Measurements from ENCODE around the gene AHI1.

The AHI1 gene

DNA sequence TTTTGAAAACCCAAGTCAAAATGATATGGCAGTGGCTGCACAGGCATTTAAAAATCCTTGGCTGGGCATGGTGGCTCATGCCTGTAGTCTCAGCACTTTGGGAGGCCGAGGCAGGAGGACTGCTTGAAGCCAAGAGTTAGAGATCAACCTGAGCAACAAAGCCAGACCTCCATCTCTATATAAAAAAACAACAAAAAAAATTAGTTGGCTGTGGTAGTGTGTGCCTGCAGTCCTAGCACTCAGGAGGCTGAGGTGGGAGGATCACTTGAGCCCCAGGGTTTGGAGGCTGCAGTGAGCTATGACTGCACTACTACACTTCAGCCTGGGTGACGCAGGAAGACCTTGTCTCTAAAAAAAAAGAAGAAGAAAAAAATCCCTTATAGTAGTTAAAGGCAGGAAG, 173.6 kb downstream of the AHI1 start:
- no peak for DNase-seq

DNA sequence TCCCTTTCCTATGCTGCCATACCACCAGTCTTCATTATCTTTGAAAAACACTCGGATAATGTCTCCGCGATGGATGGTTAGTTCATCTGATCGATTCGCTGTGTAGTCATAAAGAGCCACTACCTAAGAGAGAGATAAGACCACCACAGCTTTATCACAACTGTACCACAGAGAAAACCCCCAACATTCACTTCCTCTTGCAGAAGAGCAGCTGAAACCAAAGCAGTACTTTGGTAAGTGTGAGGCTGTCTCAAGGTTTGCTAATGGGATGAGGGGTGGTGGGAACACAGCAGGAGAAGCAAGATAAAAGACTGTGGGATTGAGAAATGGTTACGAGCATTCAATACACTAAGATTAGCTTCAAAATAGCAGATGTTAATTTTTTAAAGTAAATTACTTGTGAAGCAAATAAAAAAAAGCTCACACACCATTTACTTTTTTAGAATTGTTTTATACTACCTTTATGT, 174.3 kb downstream of the AHI1 start:
- DNase-seq = no peak

DNA sequence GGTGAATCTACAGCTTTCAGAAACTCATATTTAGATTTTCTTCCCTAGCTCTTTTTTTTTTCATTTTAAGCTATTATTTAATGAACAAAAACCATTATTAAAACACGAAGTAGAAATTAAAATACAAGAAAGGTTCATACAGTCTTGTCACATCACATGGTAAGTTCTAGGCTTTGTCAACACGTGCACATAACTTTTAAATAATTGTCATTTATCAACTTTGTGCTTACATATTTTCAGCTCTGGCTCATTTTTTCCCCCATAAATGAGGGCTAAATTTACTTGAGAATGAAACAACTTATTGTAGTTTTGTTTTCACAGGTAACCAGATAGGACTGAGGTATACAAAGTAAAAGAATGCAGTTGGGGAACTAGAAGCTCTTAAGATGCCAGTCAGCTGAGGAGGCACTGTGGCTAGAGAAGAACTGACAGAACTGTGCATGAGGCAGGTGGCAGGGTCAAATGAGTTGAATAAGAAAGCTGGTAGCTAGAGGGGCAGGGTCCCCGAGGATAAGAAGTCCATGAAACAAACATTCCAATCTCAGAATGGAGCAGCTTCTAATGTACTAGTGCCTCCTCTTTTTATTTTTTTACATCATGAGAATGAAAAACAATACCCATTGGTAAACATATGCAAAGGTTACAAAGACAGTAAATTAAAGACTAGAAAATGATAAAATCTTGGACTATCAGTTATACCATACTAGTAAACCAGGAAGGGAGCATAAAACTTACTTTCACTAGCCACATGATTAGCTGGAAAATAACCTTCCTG, 174.9 kb downstream of the AHI1 start:
- no peak for DNase-seq

DNA sequence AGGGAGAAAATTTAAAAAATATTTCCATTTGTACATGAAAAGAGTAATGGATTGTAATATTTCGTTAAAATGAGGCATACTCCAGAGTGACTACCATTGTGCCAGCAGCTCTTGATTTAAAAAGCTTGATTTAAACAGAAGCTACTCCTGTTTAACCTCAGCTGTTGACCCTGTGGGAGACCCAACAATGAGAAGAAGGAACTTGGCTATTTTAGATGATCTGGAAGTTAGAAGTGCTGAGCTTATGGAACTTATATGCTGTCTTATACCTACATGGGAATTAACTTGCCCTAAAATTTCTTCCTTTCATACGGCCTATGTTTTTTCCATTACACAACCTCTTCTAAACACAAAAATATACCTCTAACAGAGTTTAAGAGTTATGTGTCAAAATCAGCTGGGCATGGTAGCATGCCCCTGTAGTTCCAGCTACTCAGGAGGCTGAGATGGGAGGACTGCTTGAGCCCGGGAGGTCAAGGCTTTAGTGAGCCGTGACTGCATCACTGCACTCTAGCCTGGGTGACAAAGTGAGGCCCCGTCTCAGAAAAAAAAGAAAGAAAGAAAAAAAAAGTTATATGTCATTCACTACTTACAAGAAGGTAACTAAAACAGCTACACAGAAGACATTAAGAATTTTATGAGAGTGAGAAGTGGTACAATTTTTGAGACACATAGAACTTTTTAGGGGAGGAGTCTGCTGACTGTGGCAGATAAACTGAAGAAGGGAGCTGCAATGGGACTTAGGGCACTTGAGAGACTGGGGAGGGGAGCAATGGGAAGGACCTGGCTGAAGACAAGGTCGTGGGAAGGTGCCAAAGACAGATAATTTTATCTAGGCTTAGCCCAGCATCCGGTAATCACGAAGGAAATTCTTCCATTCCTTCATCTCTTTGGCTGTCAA, 176.6 kb downstream of the AHI1 start:
- no peak for DNase-seq

DNA sequence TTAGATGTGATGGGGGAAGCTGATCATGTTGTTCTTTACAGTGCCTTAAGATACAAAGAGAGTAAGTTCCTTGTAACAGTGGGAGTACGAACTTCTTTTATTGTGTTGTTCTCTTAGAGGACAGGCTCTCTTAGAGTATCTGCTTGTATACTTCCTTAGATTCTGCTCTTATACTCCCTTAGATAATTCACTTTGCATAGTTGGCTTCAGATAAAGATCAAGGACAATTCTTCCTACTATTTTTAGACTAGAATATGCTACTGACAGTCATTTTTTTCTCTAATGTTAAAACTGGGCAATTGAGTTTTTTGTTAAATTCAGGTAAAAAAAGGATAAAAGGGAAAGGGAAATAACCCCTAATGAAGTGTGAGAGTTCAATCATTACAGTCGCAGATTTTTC, 177.7 kb downstream of the AHI1 start:
- DNase-seq = no peak

DNA sequence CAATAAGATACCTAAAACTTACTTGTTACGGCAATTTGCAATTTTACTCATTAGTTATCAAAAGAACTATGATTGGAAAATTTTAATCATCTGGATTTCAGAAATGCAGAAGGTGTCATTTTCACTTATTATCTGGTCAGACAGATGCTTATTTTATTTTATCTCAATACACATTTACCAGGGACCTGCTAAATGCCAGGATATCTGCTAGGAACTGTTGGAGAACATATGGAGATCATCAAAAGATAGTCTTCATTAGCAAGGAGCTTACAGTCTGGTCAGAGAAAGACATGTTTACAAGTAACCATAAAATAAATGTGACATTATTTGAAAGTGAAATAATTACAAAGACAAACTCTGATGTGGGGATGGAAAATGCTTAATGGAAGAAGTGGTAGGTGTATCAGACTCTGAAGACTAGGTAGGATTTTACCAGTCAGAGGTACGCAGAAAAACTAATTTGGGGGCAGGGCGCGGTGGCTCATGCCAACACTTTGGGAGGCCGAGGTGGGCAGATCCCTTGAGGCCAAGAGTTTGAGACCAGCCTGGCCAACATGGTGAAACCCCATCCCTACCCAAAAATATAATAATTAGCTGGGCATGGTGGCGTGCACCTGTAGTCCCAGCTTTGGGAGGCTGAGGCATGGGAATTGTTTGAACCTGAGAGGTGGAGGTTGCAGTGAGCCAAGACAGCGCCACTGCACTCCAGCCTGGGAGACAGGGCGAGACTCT, 178.6 kb downstream of the AHI1 start:
- DNase-seq = no peak

DNA sequence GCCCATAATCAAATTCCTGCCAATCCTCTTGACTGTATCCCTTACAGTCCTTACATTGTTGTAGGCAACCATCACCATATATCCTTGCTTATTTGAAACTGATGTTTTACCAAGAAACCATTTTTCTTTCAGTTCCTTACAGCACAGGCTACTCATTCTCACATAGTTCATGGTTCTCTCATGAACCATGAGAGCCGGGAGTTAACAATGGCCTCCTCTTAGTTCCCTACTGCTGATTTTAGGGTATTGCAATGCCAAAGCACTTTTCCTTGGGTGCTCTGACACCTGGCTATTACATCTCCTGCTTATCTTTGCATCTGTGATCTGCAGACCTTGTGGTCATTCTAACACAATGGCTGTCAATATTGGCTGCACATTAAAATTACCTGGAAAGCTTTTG, 183.0 kb downstream of the AHI1 start:
- no peak for DNase-seq

DNA sequence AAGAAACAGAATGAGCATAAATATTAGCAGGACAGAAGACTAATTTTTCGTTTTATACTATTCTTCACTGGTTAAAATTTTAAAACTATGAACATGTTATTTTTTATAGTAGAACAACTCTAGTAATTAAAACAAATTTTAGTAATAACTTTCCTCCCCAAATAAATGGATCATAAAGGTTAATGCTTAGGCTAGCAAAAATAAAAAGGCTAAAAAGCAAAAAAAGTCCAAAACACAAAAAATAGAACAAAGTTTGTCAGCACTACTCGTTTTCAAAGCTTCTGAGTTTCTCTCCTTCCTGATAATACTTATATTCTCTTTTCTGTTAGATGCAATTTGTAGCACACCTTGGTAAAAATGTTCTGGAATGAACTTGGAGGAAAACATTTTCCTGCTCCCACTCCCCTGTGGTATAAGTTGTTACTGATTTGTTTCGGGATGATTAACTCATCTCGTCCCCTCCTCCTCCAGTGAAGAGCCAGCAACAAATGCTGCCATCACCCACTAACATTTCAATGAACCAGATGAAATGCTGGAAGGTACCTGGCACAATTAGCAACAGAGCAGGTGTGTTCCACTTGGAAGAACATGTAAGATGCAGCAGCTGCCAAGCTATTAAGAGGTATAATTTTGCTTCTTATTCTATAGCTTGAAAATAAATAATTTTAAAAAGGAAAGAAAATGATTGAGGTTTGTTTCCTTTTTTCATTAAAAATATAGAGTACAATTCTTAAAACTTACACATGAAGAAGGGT, 185.9 kb downstream of the AHI1 start:
- peak; percentile 54 for DNase-seq

DNA sequence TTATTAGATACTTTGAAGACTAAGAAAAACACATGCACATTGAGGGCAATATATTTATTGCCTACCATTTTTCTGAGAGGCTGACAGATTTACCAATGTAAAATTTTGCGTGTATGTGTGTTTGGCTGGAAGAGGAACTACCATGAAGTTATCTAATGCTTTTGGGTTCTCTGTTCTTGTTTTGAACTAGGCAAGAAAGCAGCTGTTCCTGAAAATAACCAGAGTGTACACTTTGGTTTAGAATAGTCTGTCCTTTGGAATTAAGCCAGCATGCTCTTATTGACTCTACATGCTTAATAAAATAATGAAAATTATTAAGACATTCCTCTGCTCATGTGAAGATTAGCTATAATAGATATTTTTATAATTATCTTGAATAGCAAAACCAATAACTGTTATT, 187.2 kb downstream of the AHI1 start:
- DNase-seq = no peak

DNA sequence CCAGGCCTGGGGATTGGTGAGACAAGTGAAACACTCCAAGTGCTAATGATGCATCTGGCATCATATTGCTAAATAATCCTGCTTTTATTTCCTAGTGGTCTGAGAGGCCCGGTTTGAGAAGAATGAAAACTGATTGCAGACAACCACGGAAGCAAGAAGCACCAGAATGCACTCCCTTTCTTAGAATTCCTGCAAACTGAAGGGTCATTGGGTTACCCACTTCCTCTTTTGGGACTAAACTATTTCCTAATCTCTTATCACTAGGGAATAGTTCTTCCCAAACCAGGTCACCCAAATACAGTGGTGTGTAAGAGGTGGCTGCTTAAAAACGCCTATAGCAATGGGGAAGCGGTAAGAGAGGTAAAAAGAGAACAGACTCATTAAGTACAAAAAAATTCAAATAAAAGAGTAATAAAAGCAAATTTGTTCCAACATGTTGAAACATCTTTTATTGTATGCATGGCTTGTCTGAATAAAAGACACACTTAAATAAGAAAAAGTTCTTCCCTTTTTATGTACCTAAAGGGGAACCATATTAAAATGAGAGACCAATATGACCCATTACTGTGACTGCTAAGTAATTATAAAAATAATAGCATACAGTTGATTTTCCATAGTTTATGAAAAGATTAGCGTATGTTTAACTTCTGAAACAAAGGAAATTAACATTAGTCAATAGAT, 190.7 kb downstream of the AHI1 start:
- no peak for DNase-seq

DNA sequence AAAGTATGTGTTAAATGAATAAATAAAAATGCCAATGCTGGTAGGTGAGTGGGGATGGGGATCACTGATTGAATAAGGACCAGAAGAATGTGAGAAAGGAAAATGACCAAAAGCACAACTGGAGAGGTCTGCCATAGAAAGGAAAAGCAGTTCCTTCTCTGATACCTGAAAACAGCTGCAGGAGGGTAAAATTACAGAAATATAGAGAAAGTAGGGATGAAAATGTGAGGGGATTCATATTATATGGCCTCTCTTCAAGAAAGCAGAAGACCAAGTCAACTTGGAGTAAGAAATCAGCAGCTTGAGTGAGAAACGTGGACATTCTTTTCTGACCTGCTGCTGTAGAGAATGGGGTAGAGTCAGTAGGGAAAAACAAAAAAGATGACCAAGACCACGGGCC, 191.4 kb downstream of the AHI1 start:
- DNase-seq = no peak

DNA sequence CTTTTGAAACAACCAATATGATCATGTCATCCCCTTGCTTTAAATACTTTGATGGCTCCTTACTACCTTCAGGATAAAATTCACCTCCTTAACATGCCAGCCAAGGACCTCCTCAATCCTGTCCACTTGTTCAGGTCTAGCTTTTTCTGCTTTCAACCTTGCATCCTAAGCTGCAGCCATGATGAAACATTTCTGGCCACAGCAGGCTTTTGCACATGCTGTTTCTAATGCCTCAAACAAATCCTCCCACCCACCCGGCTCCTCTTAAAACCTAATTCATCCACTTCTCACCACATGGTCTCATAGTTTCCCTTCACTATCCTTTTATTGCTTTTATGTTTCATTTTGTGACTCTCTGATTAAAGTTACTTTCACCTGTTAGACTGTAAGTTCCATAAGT, 191.9 kb downstream of the AHI1 start:
- no peak for DNase-seq

DNA sequence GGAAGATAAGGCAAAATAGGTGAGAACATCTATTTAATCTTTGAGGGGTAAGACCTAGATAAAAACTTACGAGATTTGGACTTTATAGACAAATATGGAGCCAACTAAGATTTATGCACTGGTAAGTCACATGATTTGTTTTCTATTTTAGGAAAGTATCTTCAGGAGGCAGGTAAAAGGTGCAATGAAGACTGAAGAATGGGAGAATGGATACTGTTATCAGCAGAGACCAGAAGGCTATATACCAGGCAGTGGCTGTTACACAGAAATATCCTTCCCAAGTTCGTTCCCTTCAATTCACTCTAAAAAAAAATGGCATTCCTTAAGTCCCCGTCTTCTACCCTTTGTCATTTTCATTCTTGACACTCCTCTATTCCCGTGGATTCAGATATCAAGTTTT, 192.7 kb downstream of the AHI1 start:
- DNase-seq = no peak

DNA sequence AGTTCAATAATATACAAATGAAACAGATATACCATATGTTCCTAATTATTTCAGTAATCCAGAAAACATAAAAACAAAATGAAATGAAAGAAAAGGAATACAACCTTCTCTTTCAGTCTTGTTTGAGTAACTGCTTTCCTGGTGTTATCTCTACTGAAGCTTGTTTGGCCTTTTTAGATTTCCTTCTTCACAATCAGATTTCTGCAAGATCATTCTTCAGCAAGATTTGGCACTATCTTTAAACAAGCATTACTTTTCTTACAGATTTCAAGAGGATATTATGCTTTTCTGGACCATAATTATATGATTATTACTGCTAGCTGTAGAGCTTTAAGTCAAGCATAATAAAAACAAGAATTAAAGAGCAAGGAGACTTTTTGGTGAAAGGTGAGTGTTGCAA, 196.2 kb downstream of the AHI1 start:
- DNase-seq = no peak

DNA sequence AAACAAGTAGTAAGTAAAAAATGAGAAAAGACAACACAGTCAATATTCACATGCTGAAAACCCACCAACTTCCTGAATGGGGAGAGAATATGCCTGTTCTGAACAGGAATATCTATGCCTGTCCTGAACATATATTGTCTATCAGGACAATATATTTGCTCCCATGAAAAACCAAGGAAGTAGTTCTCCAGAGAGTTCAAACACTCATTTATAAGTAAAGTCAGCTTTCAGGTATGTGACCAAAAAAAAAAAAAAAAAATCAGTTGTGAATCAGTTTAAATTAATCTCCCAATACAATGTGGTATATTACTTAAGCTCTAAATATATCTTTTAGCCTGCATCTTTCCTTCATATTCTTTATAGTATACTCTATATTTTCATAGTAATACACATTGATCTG, 197.0 kb downstream of the AHI1 start:
- DNase-seq = no peak

DNA sequence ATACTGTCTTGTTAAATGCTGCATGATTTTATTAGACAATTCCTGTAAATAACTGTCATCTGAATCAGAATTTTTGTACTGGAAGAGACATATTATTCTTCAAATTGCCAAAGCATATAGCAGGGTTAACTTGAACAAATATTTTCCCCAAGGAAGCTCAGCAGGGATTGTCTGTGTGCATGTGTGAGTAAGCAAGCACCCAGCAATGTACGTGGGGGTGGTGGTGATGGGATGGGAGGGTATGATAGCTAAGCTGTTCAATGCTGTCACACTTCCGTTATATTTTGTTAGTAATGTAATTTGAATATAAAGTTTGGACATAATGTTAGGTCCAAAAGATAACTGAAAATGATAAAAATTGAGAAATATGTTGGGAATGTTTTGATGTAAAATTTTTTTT, 198.3 kb downstream of the AHI1 start:
- DNase-seq = no peak

DNA sequence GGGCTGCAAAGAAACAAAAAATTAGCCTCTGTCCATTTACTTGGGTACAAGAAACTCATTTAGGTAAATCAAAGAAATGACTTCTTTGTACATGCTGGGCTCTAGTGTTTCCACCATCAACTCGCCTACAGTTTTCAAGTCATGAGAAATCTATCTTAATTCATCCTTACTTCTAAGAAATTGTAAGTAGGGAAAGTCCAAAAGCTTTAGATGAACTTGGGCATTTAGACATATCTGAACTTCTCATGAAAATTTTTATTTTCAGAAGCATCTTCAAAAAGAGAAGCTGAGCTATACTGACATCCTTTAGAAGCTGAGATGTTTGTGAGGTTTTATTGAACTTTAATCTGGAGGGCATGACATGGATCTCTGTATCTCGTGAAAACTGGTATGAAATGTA, 199.1 kb downstream of the AHI1 start:
- DNase-seq = no peak

DNA sequence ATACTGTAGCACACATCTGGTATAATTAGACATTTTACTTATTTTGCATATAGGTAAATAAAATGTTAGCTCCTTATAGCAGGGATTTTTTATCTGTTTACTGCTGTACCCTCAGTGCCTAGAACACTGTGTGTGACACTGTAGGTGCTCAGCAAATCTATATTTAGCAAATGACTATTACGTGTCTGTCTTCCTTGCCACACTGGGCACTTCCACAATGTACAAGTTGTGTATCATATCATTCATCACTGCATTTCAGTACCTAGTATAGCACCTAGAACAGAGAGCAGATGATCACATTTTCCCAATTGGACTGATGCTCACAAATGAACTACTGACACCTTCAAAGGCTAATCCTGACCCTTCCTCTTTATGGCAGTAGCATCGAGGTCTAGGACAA, 200.8 kb downstream of the AHI1 start:
- no peak for DNase-seq

DNA sequence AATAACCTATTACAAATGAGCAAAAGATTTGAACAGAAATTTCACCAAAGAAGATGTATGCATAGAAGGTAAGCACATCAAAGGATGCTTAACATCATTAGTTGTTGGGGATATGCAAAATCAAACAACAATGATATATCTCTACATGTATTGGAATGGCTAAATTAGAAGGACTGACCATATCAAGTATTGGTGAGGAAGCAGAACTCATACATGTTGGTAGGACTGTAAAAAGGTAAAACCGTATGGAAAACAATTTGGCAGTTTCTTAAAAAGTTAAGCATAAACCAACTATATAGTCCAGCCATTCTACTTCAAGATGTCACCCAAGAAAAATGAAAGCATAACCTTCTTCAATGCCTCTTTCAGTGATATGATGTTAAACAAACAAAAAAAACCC, 202.5 kb downstream of the AHI1 start:
- DNase-seq = no peak

DNA sequence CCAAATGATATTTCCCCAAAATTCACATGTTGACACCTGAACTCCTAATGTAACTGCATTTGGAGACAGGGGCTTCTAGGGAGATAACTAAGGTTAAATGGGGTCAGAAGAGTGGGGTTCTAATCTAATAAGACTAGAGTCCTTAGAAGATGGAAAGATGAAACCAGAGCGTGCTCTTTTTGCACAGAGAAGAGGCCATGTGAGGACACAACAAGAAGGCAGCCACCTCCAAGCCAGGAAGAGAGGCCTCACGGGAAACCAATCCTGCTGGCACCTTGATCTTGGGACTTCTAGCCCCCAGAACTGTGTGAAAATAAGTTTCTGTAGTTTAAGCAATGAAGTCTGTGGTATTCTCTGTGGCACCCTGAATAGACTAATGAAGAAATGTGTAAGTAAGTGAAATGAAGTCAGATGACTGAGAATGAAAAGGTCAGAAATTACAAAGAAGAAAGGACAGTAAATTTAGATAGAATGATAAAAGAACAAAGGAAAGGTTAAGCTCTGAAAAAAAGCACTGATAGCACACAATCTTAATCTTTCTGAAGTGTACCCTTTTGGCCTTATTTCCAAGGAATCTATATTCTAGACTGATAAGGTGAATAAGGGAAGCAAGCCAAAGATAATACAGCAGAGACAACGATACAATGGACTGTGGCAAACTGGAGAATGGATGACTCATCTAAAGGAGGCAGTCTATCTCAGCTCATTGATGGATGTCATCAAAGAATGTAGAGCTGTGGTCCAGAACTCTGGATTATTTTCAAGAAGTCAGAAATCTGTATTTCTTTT, 206.1 kb downstream of the AHI1 start:
- no peak for DNase-seq

DNA sequence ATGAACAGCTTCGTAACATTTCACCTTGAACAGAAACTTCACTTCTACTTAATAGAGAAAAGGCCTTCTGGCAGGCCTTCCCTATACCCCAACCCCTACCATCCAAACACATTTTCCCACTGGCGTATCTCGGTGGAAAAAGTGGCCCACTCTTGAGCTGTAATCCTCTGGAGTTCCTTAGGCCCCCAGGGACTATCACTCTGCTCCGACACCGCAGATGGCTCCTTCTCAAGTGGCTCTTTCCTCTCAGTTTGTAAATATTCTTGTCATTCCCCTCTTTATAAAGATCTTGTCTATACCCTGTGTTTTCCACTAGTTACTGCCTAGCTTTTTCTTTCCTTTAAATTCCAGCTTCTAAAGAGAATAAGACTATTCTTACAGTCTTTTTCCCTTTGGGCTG, 207.7 kb downstream of the AHI1 start:
- no peak for DNase-seq
